ENCODE data around the gene CLSTN1. TPM values are rescaled to one million over a fixed set of nuclear protein-coding genes. Genes with fewer than 3 reads are reported as not detected.

Gene CLSTN1
- total RNA-seq, 1 donor from 2014 or later = 181 TPM

DNA sequence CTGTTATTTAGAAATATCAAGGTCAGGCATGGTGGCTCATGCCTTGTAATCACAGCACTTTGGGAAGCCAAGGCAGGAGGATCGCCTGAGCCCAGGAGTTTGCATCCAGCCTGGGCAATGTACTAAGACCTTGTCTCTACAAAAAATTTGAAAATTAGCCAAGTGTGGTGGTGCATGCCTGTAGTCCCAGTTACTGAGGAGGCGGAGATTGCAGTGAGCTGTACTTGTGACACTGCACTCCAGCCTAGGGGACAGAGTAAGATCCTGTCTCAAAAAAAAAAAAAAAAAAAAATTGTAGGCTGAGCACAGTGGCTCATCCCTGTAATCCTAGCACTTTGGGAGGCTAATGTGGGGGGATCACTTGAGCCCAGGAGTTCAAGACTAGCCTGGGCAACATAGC is 127.0 kb downstream of the CLSTN1 start:
- no peak for FAIRE-seq
- H3K4me2 ChIP-seq (ENCODE audit: low read length) = no peak overlapping the region
- no peak overlapping the region for H2AFZ ChIP-seq (ENCODE audit: low read depth, low read length)
- DNase-seq (ENCODE audit: low read depth) = no peak
- H3K36me3 Mint-ChIP-seq (ENCODE audit: low read depth, unreplicated experiment) = peaks cover 10% of the 10 kb centered on the region
- H3K9me3 ChIP-seq (ENCODE audit: insufficient read depth, low read depth, low read length) = no peaks in the 10 kb centered on the region
- H3K27ac ChIP-seq (ENCODE audit: low read depth, low read length) = no peak overlapping the region
- peaks cover 6% of the 10 kb centered on the region for H4K20me1 ChIP-seq (ENCODE audit: insufficient read depth, low read length)
- peaks cover 15% of the 10 kb centered on the region for H3K4me1 ChIP-seq (ENCODE audit: insufficient read depth, low read length)
- H3K9me3 Mint-ChIP-seq (ENCODE audit: unreplicated experiment) = no peaks in the 10 kb centered on the region
- peaks cover 18% of the 10 kb centered on the region for H3K79me2 ChIP-seq (ENCODE audit: insufficient read depth, low read length)
- H3K27me3 ChIP-seq (ENCODE audit: insufficient read depth, low read length) = no peaks in the 10 kb centered on the region
- no peaks in the 10 kb centered on the region for H3K27me3 Mint-ChIP-seq (ENCODE audit: low read depth, unreplicated experiment)
- no peak overlapping the region for H3K4me3 Mint-ChIP-seq (ENCODE audit: unreplicated experiment)
- H3K27ac Mint-ChIP-seq (ENCODE audit: unreplicated experiment) = no peak overlapping the region
- TF ChIP-seq, protein P1, sequence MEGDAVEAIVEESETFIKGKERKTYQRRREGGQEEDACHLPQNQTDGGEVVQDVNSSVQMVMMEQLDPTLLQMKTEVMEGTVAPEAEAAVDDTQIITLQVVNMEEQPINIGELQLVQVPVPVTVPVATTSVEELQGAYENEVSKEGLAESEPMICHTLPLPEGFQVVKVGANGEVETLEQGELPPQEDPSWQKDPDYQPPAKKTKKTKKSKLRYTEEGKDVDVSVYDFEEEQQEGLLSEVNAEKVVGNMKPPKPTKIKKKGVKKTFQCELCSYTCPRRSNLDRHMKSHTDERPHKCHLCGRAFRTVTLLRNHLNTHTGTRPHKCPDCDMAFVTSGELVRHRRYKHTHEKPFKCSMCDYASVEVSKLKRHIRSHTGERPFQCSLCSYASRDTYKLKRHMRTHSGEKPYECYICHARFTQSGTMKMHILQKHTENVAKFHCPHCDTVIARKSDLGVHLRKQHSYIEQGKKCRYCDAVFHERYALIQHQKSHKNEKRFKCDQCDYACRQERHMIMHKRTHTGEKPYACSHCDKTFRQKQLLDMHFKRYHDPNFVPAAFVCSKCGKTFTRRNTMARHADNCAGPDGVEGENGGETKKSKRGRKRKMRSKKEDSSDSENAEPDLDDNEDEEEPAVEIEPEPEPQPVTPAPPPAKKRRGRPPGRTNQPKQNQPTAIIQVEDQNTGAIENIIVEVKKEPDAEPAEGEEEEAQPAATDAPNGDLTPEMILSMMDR (IDR thresholded peaks at IDR 0.05; ENCODE audit: insufficient read depth, low read depth, low read length) = no peak
- TF ChIP-seq EZH2 (IDR thresholded peaks at IDR 0.05; ENCODE audit: insufficient read depth, low read length) = no peak
- no peak overlapping the region for H3K4me3 ChIP-seq (ENCODE audit: insufficient read depth, low read depth, low read length)
- peaks cover 23% of the 10 kb centered on the region for H3K4me1 Mint-ChIP-seq (ENCODE audit: low read depth, unreplicated experiment)
- peaks cover 4% of the 10 kb centered on the region for H3K36me3 ChIP-seq (ENCODE audit: insufficient read depth, low read length)
- H3K9ac ChIP-seq (ENCODE audit: low read length) = no peak overlapping the region

- Histone ChIP-seq H3K4me3 (ENCODE audit: insufficient read depth, low read depth, low read length) (peak overlapping the region; percentile 9), H3K4me1 (ENCODE audit: insufficient read depth, low read length) (peaks cover 46% of the 10 kb centered on the region), H3K79me2 (ENCODE audit: insufficient read depth, low read length) (peaks cover 21% of the 10 kb centered on the region), H4K20me1 (ENCODE audit: insufficient read depth, low read length) (peaks cover 20% of the 10 kb centered on the region), H3K27me3 (ENCODE audit: insufficient read depth, low read length) (no peaks in the 10 kb centered on the region), H2AFZ (ENCODE audit: low read depth, low read length) (no peak overlapping the region), H3K4me2 (ENCODE audit: low read length) (peak overlapping the region; percentile 97), H3K9me3 (ENCODE audit: insufficient read depth, low read depth, low read length) (no peaks in the 10 kb centered on the region), H3K27ac (ENCODE audit: low read depth, low read length) (peak overlapping the region; percentile 20), H3K9ac (ENCODE audit: low read length) (peak overlapping the region; percentile 34), H3K36me3 (ENCODE audit: insufficient read depth, low read length) (peaks cover 4% of the 10 kb centered on the region)
- FAIRE-seq = no peak
- Mint-ChIP-seq H3K27ac (ENCODE audit: unreplicated experiment) (peak overlapping the region; percentile 91), H3K27me3 (ENCODE audit: low read depth, unreplicated experiment) (no peaks in the 10 kb centered on the region), H3K9me3 (ENCODE audit: unreplicated experiment) (no peaks in the 10 kb centered on the region), H3K4me3 (ENCODE audit: unreplicated experiment) (peak overlapping the region; percentile 89), H3K4me1 (ENCODE audit: low read depth, unreplicated experiment) (peaks cover 11% of the 10 kb centered on the region), H3K36me3 (ENCODE audit: low read depth, unreplicated experiment) (peaks cover 7% of the 10 kb centered on the region)
- DNase-seq (ENCODE audit: low read depth) = no peak
- TF ChIP-seq, protein P1 (IDR thresholded peaks at IDR 0.05; ENCODE audit: insufficient read depth, low read depth, low read length) = no peak
- no peak for TF ChIP-seq EZH2 (IDR thresholded peaks at IDR 0.05; ENCODE audit: insufficient read depth, low read length)
Measured at GRCh38 chr1:9691691-9692090, 132.1 kb downstream of the CLSTN1 start.

DNA sequence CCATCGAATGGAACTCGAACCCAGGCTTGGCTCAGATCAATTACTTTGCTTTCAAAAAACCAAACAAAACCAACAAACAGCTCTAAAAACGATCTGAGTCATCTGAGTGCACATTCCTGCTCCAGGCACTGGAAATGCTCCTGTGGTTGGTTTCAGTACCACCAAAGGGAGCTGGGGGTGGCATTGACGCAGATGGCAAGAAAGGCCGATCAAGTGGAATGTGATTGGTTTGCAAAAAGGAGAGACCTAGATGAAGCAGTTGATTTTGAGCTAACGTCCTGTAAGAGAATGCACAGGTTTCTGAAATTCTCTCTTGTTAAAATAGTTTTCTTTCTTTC is 132.7 kb downstream of the CLSTN1 start:
- Mint-ChIP-seq H3K27me3 (ENCODE audit: low read depth, unreplicated experiment) (no peaks in the 10 kb centered on the region), H3K9me3 (ENCODE audit: unreplicated experiment) (no peaks in the 10 kb centered on the region), H3K4me3 (ENCODE audit: unreplicated experiment) (peak overlapping the region; percentile 89), H3K4me1 (ENCODE audit: low read depth, unreplicated experiment) (peaks cover 11% of the 10 kb centered on the region), H3K27ac (ENCODE audit: unreplicated experiment) (peak overlapping the region; percentile 91), H3K36me3 (ENCODE audit: low read depth, unreplicated experiment) (peaks cover 7% of the 10 kb centered on the region)
- H3K36me3 ChIP-seq (ENCODE audit: insufficient read depth, low read length) = peaks cover 4% of the 10 kb centered on the region
- peak overlapping the region; percentile 9 for H3K4me3 ChIP-seq (ENCODE audit: insufficient read depth, low read depth, low read length)
- H3K27me3 ChIP-seq (ENCODE audit: insufficient read depth, low read length) = no peaks in the 10 kb centered on the region
- H2AFZ ChIP-seq (ENCODE audit: low read depth, low read length) = no peak overlapping the region
- DNase-seq (ENCODE audit: low read depth) = peak; percentile 74
- H3K4me1 ChIP-seq (ENCODE audit: insufficient read depth, low read length) = peaks cover 47% of the 10 kb centered on the region
- H4K20me1 ChIP-seq (ENCODE audit: insufficient read depth, low read length) = peaks cover 20% of the 10 kb centered on the region
- FAIRE-seq = no peak
- no peaks in the 10 kb centered on the region for H3K9me3 ChIP-seq (ENCODE audit: insufficient read depth, low read depth, low read length)
- peak overlapping the region; percentile 79 for H3K9ac ChIP-seq (ENCODE audit: low read length)
- TF ChIP-seq EZH2 (IDR thresholded peaks at IDR 0.05; ENCODE audit: insufficient read depth, low read length) = no peak
- TF ChIP-seq, protein P1 (IDR thresholded peaks at IDR 0.05; ENCODE audit: insufficient read depth, low read depth, low read length) = no peak
- peaks cover 21% of the 10 kb centered on the region for H3K79me2 ChIP-seq (ENCODE audit: insufficient read depth, low read length)
- H3K27ac ChIP-seq (ENCODE audit: low read depth, low read length) = peak overlapping the region; percentile 20
- H3K4me2 ChIP-seq (ENCODE audit: low read length) = peak overlapping the region; percentile 97

All from astrocyte (in vitro differentiated cells and primary cell).